Measurements from ENCODE around the gene OSGEP. TPM values are rescaled to one million over a fixed set of nuclear protein-coding genes. Genes with fewer than 3 reads are reported as not detected.
A peak's percentile ranks its signal among the peaks of the same experiment; 100 is the strongest.

OSGEP gene
- total RNA-seq, 2 experiments from 2014 or later, result 49.2 to 52.9 TPM

- ATAC-seq (ENCODE audit: poor library complexity) (peak; percentile 54), DNase-seq (peak in 12 of 14 experiments; percentile 15 to 82 (median 42))
- Histone ChIP-seq H3K27ac (ENCODE audit: low read depth in 1 of 2, low read length in 2 of 2) (peak overlapping the region; percentile 78 to 81), H3K27me3 (ENCODE audit: control insufficient read depth in 1 of 2, insufficient read depth in 2 of 2, low read length in 2 of 2) (no peaks in the 10 kb centered on the region), H3K36me3 (ENCODE audit: insufficient read depth, low read length) (peaks cover 30% of the 10 kb centered on the region), H3K9me3 (ENCODE audit: control insufficient read depth in 1 of 2, insufficient read depth in 1 of 2, low read length in 2 of 2) (no peaks in the 10 kb centered on the region), H3K4me1 (ENCODE audit: insufficient read depth, low read length) (peaks cover 53% of the 10 kb centered on the region), H3K4me3 (ENCODE audit: low read length) (peak overlapping the region; percentile 95)
- intact Hi-C loops (cut with DNase I, micrococcal nuclease), result loop anchor here (1.0 to 10.0 kb wide), 7 partner anchors 7 to 615 kb away; partner anchors contain the start of genes APEX1 (in 2 of the 2), OSGEP (in 1 of the 2) and PARP2 (in 1 of the 2)
- ChIA-PET CTCF (interaction anchor here (1.0 to 1.6 kb wide), 4 partner anchors 13 to 57 kb away, joined by 3 to 7 read pairs (median 6); partner anchors contain the start of genes APEX1, OSGEP and TEP1), POLR2A (interaction anchor here (0.7 to 4.8 kb wide), 18 partner anchors 9 to 213 kb away, joined by 3 to 43 read pairs (median 6); partner anchors contain the start of genes APEX1, OSGEP, PARP2 and PIP4P1)
- H3K36me3 Mint-ChIP-seq (ENCODE audit: low read depth), result peaks cover 50% of the 10 kb centered on the region
- H3K27ac Mint-ChIP-seq, result peak overlapping the region; percentile 92
- H3K9me3 Mint-ChIP-seq, result no peaks in the 10 kb centered on the region
- H3K4me1 Mint-ChIP-seq (ENCODE audit: low read depth), result peaks cover 57% of the 10 kb centered on the region
- H3K4me3 Mint-ChIP-seq, result peak overlapping the region; percentile 98
- TF ChIP-seq CTCF (IDR thresholded peaks at IDR 0.05), result no peak
- no peaks in the 10 kb centered on the region for H3K27me3 Mint-ChIP-seq
Measured at GRCh38 chr14:20469890-20470602, 15.4 kb upstream of the OSGEP start.

GRCh38 chr14:20469242-20469889, 14.8 kb upstream of the OSGEP start, which contains the start of gene PNP:
TSS of gene PNP (plus strand) at chr14:20469406. CDS start at chr14:20469525, 119 bp downstream.
- DNase-seq (peak; percentile 77 to 96 (median 85)), ATAC-seq (ENCODE audit: poor library complexity) (peak; percentile 88)
- peaks cover 46% of the 10 kb centered on the region for H3K4me1 ChIP-seq (ENCODE audit: insufficient read depth, low read length)
- Mint-ChIP-seq H3K4me3 (peak within 1 kb of the TSS; percentile 98), H3K9me3 (no peaks in the 10 kb centered on the region), H3K27me3 (no peaks in the 10 kb centered on the region), H3K4me1 (ENCODE audit: low read depth) (peaks cover 50% of the 10 kb centered on the region), H3K36me3 (ENCODE audit: low read depth) (peaks cover 43% of the 10 kb centered on the region), H3K27ac (peak within 1 kb of the TSS; percentile 92)
- peak within 1 kb of the TSS; percentile 95 for H3K4me3 ChIP-seq (ENCODE audit: low read length)
- H3K27ac ChIP-seq (ENCODE audit: low read depth in 1 of 2, low read length in 2 of 2), result peak within 1 kb of the TSS; percentile 78 to 81
- TF ChIP-seq CTCF (IDR thresholded peaks at IDR 0.05), result no peak
- peaks cover 23% of the 10 kb centered on the region for H3K36me3 ChIP-seq (ENCODE audit: insufficient read depth, low read length)
- CTCF ChIA-PET, result interaction anchor here (1.0 to 1.6 kb wide), 4 partner anchors 13 to 56 kb away, joined by 3 to 7 read pairs (median 6); partner anchors contain the start of genes APEX1, OSGEP and TEP1
- H3K9me3 ChIP-seq (ENCODE audit: control insufficient read depth in 1 of 2, insufficient read depth in 1 of 2, low read length in 2 of 2), result no peaks in the 10 kb centered on the region
- no peaks in the 10 kb centered on the region for H3K27me3 ChIP-seq (ENCODE audit: control insufficient read depth in 1 of 2, insufficient read depth in 2 of 2, low read length in 2 of 2)
- POLR2A ChIA-PET, result interaction anchor here (0.8 to 4.8 kb wide), 17 partner anchors 8 to 213 kb away, joined by 3 to 43 read pairs (median 6); partner anchors contain the start of genes APEX1, OSGEP, PARP2 and PIP4P1
- intact Hi-C loops (cut with DNase I, micrococcal nuclease), result loop anchor here (1.0 to 10.0 kb wide), 7 partner anchors 8 to 615 kb away; partner anchors contain the start of genes APEX1 (in 2 of the 2), OSGEP (in 1 of the 2) and PARP2 (in 1 of the 2)

- intact Hi-C loops (cut with DNase I, micrococcal nuclease), result loop anchor here (1.0 to 10.0 kb wide), 7 partner anchors 8 to 616 kb away; partner anchors contain the start of genes APEX1 (in 2 of the 2), OSGEP (in 1 of the 2) and PARP2 (in 1 of the 2)
Measured at GRCh38 chr14:20468764-20469241, 14.2 kb upstream of the OSGEP start.

More at GRCh38 chr14:20468764-20469241, 14.2 kb upstream of the OSGEP start:
- Mint-ChIP-seq H3K9me3 (no peaks in the 10 kb centered on the region), H3K4me3 (peak overlapping the region; percentile 98), H3K27ac (peak overlapping the region; percentile 92), H3K36me3 (ENCODE audit: low read depth) (peaks cover 37% of the 10 kb centered on the region), H3K27me3 (no peaks in the 10 kb centered on the region), H3K4me1 (ENCODE audit: low read depth) (peaks cover 44% of the 10 kb centered on the region)
- H3K36me3 ChIP-seq (ENCODE audit: insufficient read depth, low read length), result peaks cover 17% of the 10 kb centered on the region
- no peaks in the 10 kb centered on the region for H3K27me3 ChIP-seq (ENCODE audit: control insufficient read depth in 1 of 2, insufficient read depth in 2 of 2, low read length in 2 of 2)
- CTCF ChIA-PET, result interaction anchor here (1.5 kb wide), 1 partner anchor 14 kb away, joined by 4 read pairs; no protein-coding TSS in a partner anchor
- TF ChIP-seq CTCF (IDR thresholded peaks at IDR 0.05), result no peak
- H3K4me1 ChIP-seq (ENCODE audit: insufficient read depth, low read length), result peaks cover 43% of the 10 kb centered on the region
- H3K4me3 ChIP-seq (ENCODE audit: low read length), result peak overlapping the region; percentile 95
- peak overlapping the region; percentile 78 to 81 for H3K27ac ChIP-seq (ENCODE audit: low read depth in 1 of 2, low read length in 2 of 2)
- no peak for DNase-seq
- POLR2A ChIA-PET, result interaction anchor here (1.2 to 4.8 kb wide), 6 partner anchors 8 to 214 kb away, joined by 4 to 43 read pairs (median 15); partner anchors contain the start of genes APEX1, OSGEP and PIP4P1
- ATAC-seq (ENCODE audit: poor library complexity), result no peak
- H3K9me3 ChIP-seq (ENCODE audit: control insufficient read depth in 1 of 2, insufficient read depth in 1 of 2, low read length in 2 of 2), result no peaks in the 10 kb centered on the region

All from CD4-positive, alpha-beta T cell (primary cell).